ENCODE results near the gene CD74. TPM values are rescaled to one million over a fixed set of nuclear protein-coding genes. Genes with fewer than 3 reads are reported as not detected.

CD74 gene
- total RNA-seq, 1 donor from 2014 or later: 15.7 TPM

DNA sequence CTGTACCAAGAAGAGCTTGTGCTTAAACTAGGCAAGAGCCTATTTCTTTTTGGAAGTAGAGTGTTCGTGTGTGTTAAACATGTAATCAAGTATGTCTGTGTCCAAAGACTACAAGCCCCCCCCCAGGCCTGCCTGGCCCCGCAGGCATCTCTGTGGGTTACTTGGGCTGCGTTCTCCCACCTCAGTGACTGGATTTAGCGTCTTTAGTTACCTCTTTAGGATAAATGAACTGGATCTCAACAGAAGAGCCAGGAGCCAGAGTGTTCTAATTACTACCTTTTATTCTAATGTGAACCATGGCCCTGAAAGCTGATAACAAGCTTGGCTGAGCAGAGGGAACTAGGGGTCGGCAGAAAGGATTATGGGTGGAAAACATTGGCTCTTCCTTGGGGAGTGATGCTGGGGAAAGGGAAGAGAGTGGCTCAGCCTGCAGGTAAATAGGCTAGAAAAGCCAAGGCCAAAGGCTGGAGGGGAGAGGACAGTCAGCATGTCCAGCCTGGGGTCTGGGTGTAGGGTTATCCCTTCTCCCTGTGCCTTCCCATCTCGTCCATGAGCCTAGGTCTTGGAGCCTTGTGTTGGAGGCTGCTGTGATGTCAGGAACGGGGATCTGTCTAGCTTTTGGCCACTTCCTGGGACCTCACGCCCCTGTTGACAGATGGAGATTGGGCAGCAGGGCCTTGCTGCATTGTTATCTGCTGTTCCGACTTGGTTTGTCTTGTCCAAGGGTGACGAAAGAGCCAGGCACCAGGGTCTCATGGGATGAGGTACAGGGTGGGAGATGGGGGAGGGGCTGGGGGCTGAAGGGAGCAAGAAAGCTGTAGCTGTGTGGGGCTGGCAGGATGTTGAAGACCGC, 11.1 kb downstream of the CD74 start:
- no peaks in the 10 kb centered on the region for H3K79me2 ChIP-seq (ENCODE audit: insufficient read depth, low read length)

DNA sequence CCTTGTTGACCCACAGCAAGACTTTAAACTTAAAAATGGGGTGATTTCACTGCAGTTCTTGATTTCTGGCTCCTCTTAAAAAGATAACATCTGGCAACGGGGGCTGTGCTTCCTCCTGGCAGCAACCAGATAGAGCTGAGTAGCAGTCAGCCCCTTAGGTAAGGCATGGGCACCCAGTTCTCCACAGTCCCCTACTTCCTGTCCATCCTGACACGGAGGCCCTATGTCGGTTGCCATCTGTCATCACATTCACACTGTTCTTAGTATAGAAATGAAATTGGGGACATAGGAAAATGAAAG, 11.7 kb downstream of the CD74 start:
- no peak overlapping the region for H3K4me3 Mint-ChIP-seq (ENCODE audit: unreplicated experiment)
- Histone ChIP-seq H3K79me2 (ENCODE audit: insufficient read depth, low read length) (no peaks in the 10 kb centered on the region), H3K4me2 (ENCODE audit: low read length) (no peak overlapping the region), H3K36me3 (ENCODE audit: insufficient read depth, low read length) (peaks cover 12% of the 10 kb centered on the region), H3K27ac (ENCODE audit: low read depth, low read length) (no peak overlapping the region), H3K4me1 (ENCODE audit: insufficient read depth, low read length) (no peaks in the 10 kb centered on the region), H3K9ac (ENCODE audit: low read length) (no peak overlapping the region), H3K4me3 (ENCODE audit: insufficient read depth, low read depth, low read length) (no peak overlapping the region), H3K9me3 (ENCODE audit: insufficient read depth, low read depth, low read length) (no peaks in the 10 kb centered on the region), H2AFZ (ENCODE audit: low read depth, low read length) (no peak overlapping the region), H3K27me3 (ENCODE audit: insufficient read depth, low read length) (no peaks in the 10 kb centered on the region), H4K20me1 (ENCODE audit: insufficient read depth, low read length) (no peaks in the 10 kb centered on the region)
- TF ChIP-seq EZH2 (IDR thresholded peaks at IDR 0.05; ENCODE audit: insufficient read depth, low read length) (no peak), CTCF (IDR thresholded peaks at IDR 0.05; ENCODE audit: insufficient read depth, low read depth, low read length) (no peak)
- DNase-seq (ENCODE audit: low read depth): no peak
- peaks cover 44% of the 10 kb centered on the region for H3K36me3 Mint-ChIP-seq (ENCODE audit: low read depth, unreplicated experiment)
- peaks cover 2% of the 10 kb centered on the region for H3K27me3 Mint-ChIP-seq (ENCODE audit: low read depth, unreplicated experiment)
- H3K4me1 Mint-ChIP-seq (ENCODE audit: low read depth, unreplicated experiment): peaks cover 14% of the 10 kb centered on the region
- no peak overlapping the region for H3K27ac Mint-ChIP-seq (ENCODE audit: unreplicated experiment)
- FAIRE-seq: no peak
- H3K9me3 Mint-ChIP-seq (ENCODE audit: unreplicated experiment): peaks cover 2% of the 10 kb centered on the region

More for the DNA sequence above, 11.1 kb downstream of the CD74 start:
- Histone ChIP-seq H3K9me3 (ENCODE audit: insufficient read depth, low read depth, low read length) (no peaks in the 10 kb centered on the region), H3K36me3 (ENCODE audit: insufficient read depth, low read length) (peaks cover 9% of the 10 kb centered on the region), H2AFZ (ENCODE audit: low read depth, low read length) (no peak overlapping the region), H4K20me1 (ENCODE audit: insufficient read depth, low read length) (no peaks in the 10 kb centered on the region), H3K27ac (ENCODE audit: low read depth, low read length) (no peak overlapping the region), H3K27me3 (ENCODE audit: insufficient read depth, low read length) (no peaks in the 10 kb centered on the region), H3K4me2 (ENCODE audit: low read length) (no peak overlapping the region), H3K9ac (ENCODE audit: low read length) (no peak overlapping the region), H3K4me3 (ENCODE audit: insufficient read depth, low read depth, low read length) (no peak overlapping the region), H3K4me1 (ENCODE audit: insufficient read depth, low read length) (no peaks in the 10 kb centered on the region)
- Mint-ChIP-seq H3K4me1 (ENCODE audit: low read depth, unreplicated experiment) (peaks cover 14% of the 10 kb centered on the region), H3K36me3 (ENCODE audit: low read depth, unreplicated experiment) (peaks cover 39% of the 10 kb centered on the region), H3K4me3 (ENCODE audit: unreplicated experiment) (no peak overlapping the region), H3K27me3 (ENCODE audit: low read depth, unreplicated experiment) (peaks cover 2% of the 10 kb centered on the region), H3K9me3 (ENCODE audit: unreplicated experiment) (peaks cover 2% of the 10 kb centered on the region), H3K27ac (ENCODE audit: unreplicated experiment) (no peak overlapping the region)
- FAIRE-seq: no peak
- no peak for DNase-seq (ENCODE audit: low read depth)
- TF ChIP-seq CTCF (IDR thresholded peaks at IDR 0.05; ENCODE audit: insufficient read depth, low read depth, low read length) (no peak), EZH2 (IDR thresholded peaks at IDR 0.05; ENCODE audit: insufficient read depth, low read length) (no peak)

Measured in astrocyte (in vitro differentiated cells and primary cell).